Measurements from ENCODE around the gene FEZF1.

The FEZF1 gene

DNA sequence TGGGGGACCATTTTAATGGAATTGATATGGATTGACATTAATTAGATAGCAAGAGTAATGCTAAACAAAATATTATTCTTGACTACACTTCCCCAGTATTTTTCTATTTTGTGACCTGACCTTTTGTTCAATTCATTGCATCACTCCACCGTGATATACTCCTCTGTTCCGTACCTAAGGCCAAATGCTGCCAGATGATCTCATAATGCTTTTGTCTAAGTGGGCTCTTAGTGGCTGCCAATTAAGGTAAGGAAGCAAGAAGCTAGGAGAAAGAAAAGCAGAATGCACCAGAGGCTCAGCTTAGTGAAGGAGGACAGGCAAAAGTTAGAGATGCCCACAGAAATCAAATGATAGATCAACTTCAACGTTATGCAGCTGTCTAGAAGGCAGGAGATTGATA is 36.4 kb downstream of the FEZF1 start:
- DNase-seq (ENCODE audit: low read depth in 3 of 3), result no peak

DNA sequence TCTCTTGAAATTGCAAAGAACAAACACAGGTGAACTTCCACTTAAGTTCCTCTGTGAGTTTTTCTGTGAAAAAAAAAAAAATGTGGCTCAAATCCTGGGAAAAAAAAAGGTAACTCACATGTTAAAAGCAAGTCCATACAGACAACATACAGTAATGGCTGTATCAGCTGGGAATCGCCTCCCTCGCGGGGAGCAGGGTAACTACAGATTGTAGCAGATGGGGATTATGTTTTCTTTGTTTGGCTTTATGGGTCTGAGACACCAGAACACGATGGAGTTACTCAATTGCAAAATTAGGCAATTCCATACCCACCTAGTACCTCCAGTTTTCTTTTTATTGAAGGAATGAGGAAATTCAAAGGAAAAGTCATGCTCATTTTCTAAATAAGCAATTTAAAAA is 42.3 kb downstream of the FEZF1 start:
- DNase-seq (ENCODE audit: low read depth in 3 of 3), result no peak

DNA sequence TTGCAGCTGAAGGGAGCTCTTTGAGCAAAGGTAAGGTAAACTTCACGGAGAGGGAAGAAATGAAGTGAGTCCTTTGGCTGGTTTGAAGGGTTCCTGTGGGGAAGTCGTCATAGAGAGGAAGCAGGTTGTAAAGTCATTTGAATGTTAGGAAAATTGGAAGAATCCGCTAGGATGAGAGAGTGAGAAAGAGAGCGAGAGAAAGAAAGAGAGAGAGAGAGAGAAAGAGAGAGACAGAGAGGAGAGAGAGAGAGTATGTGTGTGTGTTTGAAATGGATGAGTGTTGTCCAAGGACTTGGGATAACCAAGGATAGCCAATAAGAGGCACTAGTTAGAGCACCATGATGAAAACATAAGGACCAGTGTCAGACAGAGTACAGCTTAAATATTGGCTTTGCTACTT is 43.1 kb downstream of the FEZF1 start:
- no peak for DNase-seq (ENCODE audit: low read depth in 3 of 3)

DNA sequence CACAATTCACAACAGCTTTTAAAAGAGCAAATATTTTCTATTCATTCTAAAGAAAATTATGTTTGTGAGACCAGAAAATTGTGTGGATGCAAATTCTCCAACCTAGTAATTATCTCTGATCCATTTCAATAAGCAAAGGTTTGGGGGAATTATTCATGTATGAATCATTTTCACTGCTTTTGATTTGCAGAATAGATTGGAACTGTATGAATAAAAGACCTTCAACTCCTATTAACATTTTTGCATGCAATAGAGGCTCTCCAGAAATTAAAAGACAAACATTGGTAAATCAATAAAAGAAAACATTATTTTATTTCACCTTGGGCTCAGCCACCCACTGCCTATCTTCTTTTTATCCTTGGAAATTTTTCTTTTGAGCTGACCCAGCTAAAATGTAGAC is 43.5 kb downstream of the FEZF1 start:
- no peak for DNase-seq (ENCODE audit: low read depth in 3 of 3)

DNA sequence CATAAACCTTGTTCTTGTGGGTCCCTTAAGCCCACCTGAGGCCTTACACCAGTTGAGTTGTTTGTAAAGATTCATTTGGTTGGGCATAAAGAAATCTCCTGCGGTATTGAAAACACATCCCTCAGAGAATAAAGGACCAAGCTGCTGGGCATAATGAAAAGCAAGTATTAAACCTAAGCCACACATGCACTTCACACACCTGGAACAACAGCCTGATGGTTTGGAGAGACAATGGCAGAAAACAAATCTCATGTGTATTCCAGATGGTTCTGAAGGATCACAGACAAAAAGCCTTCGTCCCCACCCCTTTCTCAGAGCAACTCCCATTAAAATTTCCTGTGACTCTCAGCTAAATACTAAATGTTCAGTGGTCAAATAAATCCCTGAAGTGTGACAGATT is 44.2 kb downstream of the FEZF1 start:
- no peak for DNase-seq (ENCODE audit: low read depth in 3 of 3)

DNA sequence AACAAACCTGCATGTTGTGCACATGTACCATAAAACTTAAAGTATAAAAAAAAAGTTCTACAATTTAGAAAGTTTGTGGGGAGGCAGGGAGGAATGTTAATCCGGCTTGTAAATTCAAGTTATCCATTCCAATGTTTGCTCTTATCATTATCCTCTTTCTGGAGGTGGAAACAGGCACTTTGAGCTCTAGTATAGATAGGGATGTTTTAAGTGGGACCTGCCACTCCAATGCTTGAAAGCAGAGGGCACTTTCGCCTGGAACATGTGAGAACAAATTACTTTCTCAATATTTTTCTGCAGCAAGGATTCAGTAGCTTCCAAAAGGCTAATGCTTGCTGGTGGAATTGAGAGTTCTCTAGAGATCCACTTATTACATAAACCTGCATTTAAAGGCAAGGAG is 45.6 kb downstream of the FEZF1 start:
- no peak for DNase-seq (ENCODE audit: low read depth in 3 of 3)

DNA sequence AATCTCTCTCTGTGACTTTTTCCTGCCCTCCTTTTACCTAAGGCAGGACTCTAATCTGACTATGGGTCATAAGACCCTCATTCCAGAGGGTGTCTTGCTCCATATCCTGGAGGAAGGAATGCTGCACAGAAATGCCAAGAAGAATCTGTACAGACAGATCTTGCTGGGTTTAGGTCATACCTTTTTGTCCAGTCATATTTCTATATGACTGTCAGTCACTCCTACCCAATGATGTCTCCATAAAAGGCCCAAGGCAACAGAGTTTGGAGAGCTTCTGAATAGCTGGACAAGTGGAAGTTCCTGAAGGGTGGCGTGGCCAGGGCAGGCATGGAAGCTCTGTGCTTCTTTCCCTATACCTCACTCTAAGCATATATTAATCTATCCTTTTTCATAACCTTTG is 47.5 kb downstream of the FEZF1 start:
- no peak for DNase-seq (ENCODE audit: low read depth in 3 of 3)

DNA sequence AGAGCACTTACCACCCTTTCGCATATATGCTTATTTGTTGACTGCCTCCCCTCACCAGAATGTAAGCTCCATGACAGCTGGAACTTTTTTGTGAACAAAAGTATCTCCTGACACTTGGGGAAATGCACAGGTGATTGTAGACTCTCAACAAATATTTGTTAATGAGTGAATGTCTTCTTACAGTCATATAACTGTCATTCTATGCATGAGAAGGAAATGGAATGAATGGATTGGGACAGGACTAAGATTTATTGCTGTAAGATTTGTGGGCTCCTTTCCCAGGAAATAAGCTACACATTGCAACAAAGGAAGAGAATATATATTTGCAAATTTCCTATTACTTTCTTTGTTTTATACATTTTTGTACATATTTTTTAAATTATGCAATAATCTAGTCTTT is 48.5 kb downstream of the FEZF1 start:
- no peak for DNase-seq (ENCODE audit: low read depth in 3 of 3)

DNA sequence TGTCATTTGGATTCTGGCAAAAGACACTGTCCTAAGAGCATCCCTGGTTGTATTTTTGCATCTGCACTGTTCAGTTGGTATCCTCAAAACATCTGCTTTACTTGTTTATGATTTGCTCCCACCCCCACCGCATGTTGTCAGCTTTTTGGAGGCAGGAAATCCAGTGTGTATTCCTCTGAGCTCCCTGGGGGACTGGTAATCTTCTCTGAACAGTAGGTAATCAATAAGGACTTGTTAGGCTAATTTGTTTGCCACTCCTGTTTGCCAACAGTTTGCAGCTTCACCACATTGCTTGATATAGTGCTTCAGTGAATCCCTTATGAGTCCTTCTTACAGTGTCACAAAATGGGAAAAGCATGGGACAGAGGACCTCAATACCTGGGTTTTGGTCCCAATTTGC is 49.1 kb downstream of the FEZF1 start:
- no peak for DNase-seq (ENCODE audit: low read depth in 3 of 3)

Data from stimulated activated CD4-positive, alpha-beta T cell treated with anti-CD3 and anti-CD28 coated beads, TNF-alpha, amount 100 ng/mL, for 48 hours (primary cell).